Measurements from ENCODE around the gene SLC10A1. TPM values are rescaled to one million over a fixed set of nuclear protein-coding genes. Genes with fewer than 3 reads are reported as not detected.

SLC10A1 gene
- total RNA-seq, 1 experiment from 2014 or later: not detected

- no peaks in the 10 kb centered on the region for H4K20me1 ChIP-seq (ENCODE audit: insufficient read depth)
- TF ChIP-seq REST (IDR thresholded peaks at IDR 0.05; ENCODE audit: low read depth): no peak
- no peak for TF ChIP-seq SRF (IDR thresholded peaks at IDR 0.05; ENCODE audit: low read depth)
- TF ChIP-seq EZH2 (IDR thresholded peaks at IDR 0.05): no peak
- no peak for TF ChIP-seq EGR1 (IDR thresholded peaks at IDR 0.05; ENCODE audit: low read depth)
- TF ChIP-seq POLR2AphosphoS5 (IDR thresholded peaks at IDR 0.05; ENCODE audit: low read depth, low read length): no peak
- TF ChIP-seq POLR2A (IDR thresholded peaks at IDR 0.05; ENCODE audit: borderline replicate concordance, extremely low read depth, insufficient read depth, insufficient read length): no peak
- no peak for TF ChIP-seq ELF1 (IDR thresholded peaks at IDR 0.05; ENCODE audit: borderline replicate concordance, low read depth)
- TF ChIP-seq EZH2phosphoT487 (IDR thresholded peaks at IDR 0.05; ENCODE audit: borderline replicate concordance): no peak
- no peak for TF ChIP-seq CBX3 (IDR thresholded peaks at IDR 0.05; ENCODE audit: low read depth)
- TF ChIP-seq CEBPB (IDR thresholded peaks at IDR 0.05; ENCODE audit: low read depth): no peak
- no peak for TF ChIP-seq FOSL1 (IDR thresholded peaks at IDR 0.05; ENCODE audit: low read depth)
- TF ChIP-seq SP1 (IDR thresholded peaks at IDR 0.05; ENCODE audit: low read depth): no peak
- ChIA-PET RAD21 (ENCODE audit: low non-redundant PET in 1 of 2, low total read pairs in 2 of 2, uncharacterized antibody in 2 of 2, unreplicated experiment in 2 of 2) (no interaction called here), CTCF (interaction anchor here (1.4 kb wide), 1 partner anchor 199 kb away, joined by 3 read pairs; no protein-coding TSS in a partner anchor), POLR2A (interaction anchor here (0.6 kb wide), 1 partner anchor 1137 kb away, joined by 3 read pairs; no protein-coding TSS in a partner anchor)
- ATAC-seq: no peak
- no peak overlapping the region for H3K9ac ChIP-seq (ENCODE audit: low read length)
- no peak overlapping the region for H3K27ac ChIP-seq (ENCODE audit: low read depth, low read length)
- H3K9me2 ChIP-seq (ENCODE audit: insufficient read depth): no peaks in the 10 kb centered on the region
- no peak overlapping the region for H2AFZ ChIP-seq (ENCODE audit: low read depth, low read length, poor library complexity, severe bottlenecking)
- no peaks in the 10 kb centered on the region for H3K9me3 ChIP-seq (ENCODE audit: control insufficient read depth in 1 of 2, insufficient read depth in 1 of 2, low read depth in 1 of 2, low read length in 2 of 2)
- intact Hi-C loops (cut with micrococcal nuclease): no loop called here
- H3K27me3 ChIP-seq (ENCODE audit: insufficient read depth, low read length): no peaks in the 10 kb centered on the region
- no peak for DNase-seq (ENCODE audit: low read depth, low spot score)
- H3K4me2 ChIP-seq (ENCODE audit: low read length): no peak overlapping the region
- H3K4me1 ChIP-seq (ENCODE audit: control insufficient read depth in 1 of 2, insufficient read depth in 2 of 2, low read length in 2 of 2): peaks cover 0 to 6% of the 10 kb centered on the region in 2 experiments; a peak in 2 of 4 replicates
- H3K4me3 ChIP-seq (replicated peaks in 1 of 2; ENCODE audit: low read depth in 1 of 2, low read length in 2 of 2): no peak overlapping the region
- no peaks in the 10 kb centered on the region for H3K36me3 ChIP-seq (ENCODE audit: control insufficient read depth in 1 of 2, insufficient read depth in 2 of 2, low read length in 2 of 2)
- H3K79me2 ChIP-seq (ENCODE audit: insufficient read depth, low read length): no peaks in the 10 kb centered on the region
- no TSS peak for BruUV-seq (replicated peaks)
These were observed 31.3 kb upstream of the SLC10A1 start for GRCh38 chr14:69828354-69828753.

Data from HCT116 (cell line).